ENCODE results near the gene OR51B6.

Gene OR51B6

GRCh38 chr11:5369789-5370188 is 18.5 kb downstream of the OR51B6 start:
- TF ChIP-seq CTCF (IDR thresholded peaks at IDR 0.05): peak; percentile 20; the same call in 1 of the 2 replicates

GRCh38 chr11:5380740-5381342 is 29.5 kb downstream of the OR51B6 start:
- TF ChIP-seq CTCF (IDR thresholded peaks at IDR 0.05): peak; percentile 83

GRCh38 chr11:5383576-5383975 is 32.3 kb downstream of the OR51B6 start, which contains the start of gene OR51M1:
OR51M1 (plus strand) TSS chr11:5383812; CDS start chr11:5389399, 5,587 bp downstream.
- TF ChIP-seq CTCF (IDR thresholded peaks at IDR 0.05): no peak

GRCh38 chr11:5384335-5384734 is 33.0 kb downstream of the OR51B6 start:
- TF ChIP-seq CTCF (IDR thresholded peaks at IDR 0.05): no peak

GRCh38 chr11:5390210-5390609 is 38.9 kb downstream of the OR51B6 start:
- TF ChIP-seq CTCF (IDR thresholded peaks at IDR 0.05): no peak

- no peak for TF ChIP-seq CTCF (IDR thresholded peaks at IDR 0.05)
Measured at GRCh38 chr11:5394091-5394490, 42.8 kb downstream of the OR51B6 start.

GRCh38 chr11:5398936-5399335 is 47.6 kb downstream of the OR51B6 start:
- TF ChIP-seq CTCF (IDR thresholded peaks at IDR 0.05): no peak

Data from LNCAP (cell line).